Measurements from ENCODE around the gene TSPAN11.

- TF ChIP-seq CTCF (IDR thresholded peaks at IDR 0.05), result no peak
- TF ChIP-seq POLR2A (IDR thresholded peaks at IDR 0.05), result no peak
Measured at GRCh38 chr12:30952015-30952414, 25.5 kb downstream of the TSPAN11 start.

All from body of pancreas (tissue), 4 donors.